Natural killer cell (primary cell): ENCODE results near the gene NPHP4. TPM values are rescaled to one million over a fixed set of nuclear protein-coding genes. Genes with fewer than 3 reads are reported as not detected.

Experiments
- ATAC-seq, 3 donors: fragments of 150-1000 bp in 2 of 3; fragments of 200-7000 bp in 1 of 3; cut with Tn5 transposase; 1 replicate in 1 of 3; 2 replicates in 2 of 3; pipeline ENCODE4 v1.10.0; 2021; ENCODE audit warnings: mild to moderate bottlenecking in 2 of 3, moderate library complexity in 2 of 3
- DNase-seq, 2 donors: peaks; one replicate each; pipeline versions ENCODE4 v3.0.0 to v3.0.0-alpha.2; 2013 to 2021; ENCODE audit warnings: mixed read lengths in 1 of 2
- H3K27ac ChIP-seq: one replicate; pipeline ENCODE4 v1.5.1; 2013; ENCODE audit warnings: mild to moderate bottlenecking, low read length
- H3K27me3 ChIP-seq: one replicate; pipeline ENCODE4 v1.6.1; 2013; ENCODE audit warnings: low read length; ENCODE audit not compliant: control insufficient read depth, insufficient read depth
- H3K36me3 ChIP-seq: one replicate; pipeline ENCODE4 v1.6.1; 2013; ENCODE audit warnings: low read length; ENCODE audit not compliant: control insufficient read depth, insufficient read depth
- H3K4me1 ChIP-seq: one replicate; pipeline ENCODE4 v1.6.1; 2013; ENCODE audit warnings: low read length; ENCODE audit not compliant: control insufficient read depth, insufficient read depth
- H3K4me3 ChIP-seq: one replicate; pipeline ENCODE4 v1.5.1; 2013; ENCODE audit warnings: low read length
- H3K9me3 ChIP-seq: one replicate; pipeline ENCODE4 v1.6.1; 2013; ENCODE audit warnings: low read length; ENCODE audit not compliant: control insufficient read depth, insufficient read depth
- H3K27ac Mint-ChIP-seq, 2 donors: one replicate each; pipeline ENCODE4 v1.8.0; 2022; ENCODE audit warnings: mild to moderate bottlenecking in 2 of 2, mixed read lengths in 2 of 2, moderate library complexity in 1 of 2
- H3K27me3 Mint-ChIP-seq, 2 donors: one replicate each; pipeline ENCODE4 v1.8.0; 2022; ENCODE audit warnings: low read depth in 2 of 2, mixed read lengths in 2 of 2
- H3K36me3 Mint-ChIP-seq: one replicate; pipeline ENCODE4 v1.8.0; 2022; ENCODE audit warnings: mixed read lengths
- H3K4me1 Mint-ChIP-seq, 2 donors: one replicate each; pipeline ENCODE4 v1.8.0; 2022; ENCODE audit warnings: mixed read lengths in 2 of 2
- H3K4me3 Mint-ChIP-seq: one replicate; pipeline ENCODE4 v1.8.0; 2022; ENCODE audit warnings: mild to moderate bottlenecking, moderate library complexity, mixed read lengths
- H3K9me3 Mint-ChIP-seq, 2 donors: one replicate each; pipeline ENCODE4 v1.8.0; 2022; ENCODE audit warnings: mixed read lengths in 2 of 2
- CTCF ChIP-seq: fragments of 200-600 bp; IDR thresholded peaks from one replicate; pipeline ENCODE4 v1.8.0; 2022; ENCODE audit warnings: antibody characterized with exemption
- WGBS: methylation state at CpG from one replicate; pipeline ENCODE4 v1.1.7; 2013; ENCODE audit warnings: missing lambda C conversion rate; ENCODE audit not compliant: insufficient coverage; 5-methylcytosine and 5-hydroxymethylcytosine counted together
- intact Hi-C: fragments of 100-400 bp; cut with micrococcal nuclease; formaldehyde crosslinking; loops from one replicate; pipeline ENCODE4 v1.14.2; 2022
- total RNA-seq, 4 donors: library from RNA; stranded (reverse); fragments of 120-200 nt in 1 of 4; gene quantifications; one replicate each; pipeline versions ENCODE4 v1.2.3 to v1.2.4, GENCODE V29; 2013 to 2022

NPHP4 gene
- total RNA-seq, 3 donors from 2014 or later (not counting 1 experiment from before 2014, with no cell fraction given), result 6.3 to 14.7 (median 10.1) TPM

- Mint-ChIP-seq H3K4me1 (no peaks in the 10 kb centered on the region), H3K27me3 (peaks cover 3 to 4% of the 10 kb centered on the region in 2 donors), H3K4me3 (no peak overlapping the region), H3K27ac (no peak overlapping the region), H3K36me3 (no peaks in the 10 kb centered on the region), H3K9me3 (no peaks in the 10 kb centered on the region)
- Histone ChIP-seq H3K27ac (no peak overlapping the region), H3K27me3 (no peaks in the 10 kb centered on the region), H3K9me3 (no peaks in the 10 kb centered on the region), H3K4me1 (no peaks in the 10 kb centered on the region), H3K4me3 (no peak overlapping the region), H3K36me3 (no peaks in the 10 kb centered on the region)
- intact Hi-C loops, result no loop called here
- TF ChIP-seq CTCF, result no peak
- ATAC-seq (no peak), DNase-seq (no peak)
- WGBS, result 78% methylated on average over 14 of the region's 14 CpGs
Observed at GRCh38 chr1:5844442-5844841, 147.8 kb downstream of the NPHP4 start.

GRCh38 chr1:5843521-5844096 lies 148.6 kb downstream of the NPHP4 start:
- ATAC-seq, result no peak
- Mint-ChIP-seq H3K36me3 (no peaks in the 10 kb centered on the region), H3K9me3 (no peaks in the 10 kb centered on the region), H3K27ac (no peak overlapping the region), H3K27me3 (peaks cover 4 to 6% of the 10 kb centered on the region in 2 donors), H3K4me1 (no peaks in the 10 kb centered on the region), H3K4me3 (no peak overlapping the region)
- Histone ChIP-seq H3K27me3 (no peaks in the 10 kb centered on the region), H3K4me3 (no peak overlapping the region), H3K27ac (no peak overlapping the region), H3K9me3 (no peaks in the 10 kb centered on the region), H3K36me3 (no peaks in the 10 kb centered on the region), H3K4me1 (no peaks in the 10 kb centered on the region)
- 71% methylated on average over 13 of the region's 13 CpGs for WGBS
- no peak for DNase-seq
- TF ChIP-seq CTCF, result no peak
- intact Hi-C loops, result no loop called here

- no peak overlapping the region for H3K4me3 Mint-ChIP-seq
- Histone ChIP-seq H3K27me3 (no peaks in the 10 kb centered on the region), H3K4me1 (no peaks in the 10 kb centered on the region), H3K36me3 (no peaks in the 10 kb centered on the region), H3K27ac (no peak overlapping the region), H3K4me3 (no peak overlapping the region), H3K9me3 (no peaks in the 10 kb centered on the region)
- intact Hi-C loops, result no loop called here
- no peaks in the 10 kb centered on the region for H3K9me3 Mint-ChIP-seq
- H3K4me1 Mint-ChIP-seq, result no peaks in the 10 kb centered on the region
- H3K27me3 Mint-ChIP-seq, result peaks cover 4 to 6% of the 10 kb centered on the region in 2 donors
- no peak for ATAC-seq
- DNase-seq, result no peak
- no peak for TF ChIP-seq CTCF
- WGBS, result 84% methylated on average over 12 of the region's 13 CpGs
- no peak overlapping the region for H3K27ac Mint-ChIP-seq
- no peaks in the 10 kb centered on the region for H3K36me3 Mint-ChIP-seq
Observed at GRCh38 chr1:5842679-5843078, 149.5 kb downstream of the NPHP4 start.

GRCh38 chr1:5840551-5841001 lies 151.6 kb downstream of the NPHP4 start:
- H3K4me1 ChIP-seq, result no peaks in the 10 kb centered on the region
- H3K27ac ChIP-seq, result no peak overlapping the region
- Mint-ChIP-seq H3K9me3 (no peaks in the 10 kb centered on the region), H3K36me3 (no peaks in the 10 kb centered on the region), H3K4me3 (no peak overlapping the region), H3K4me1 (no peaks in the 10 kb centered on the region), H3K27ac (no peak overlapping the region), H3K27me3 (peaks cover 0 to 6% of the 10 kb centered on the region in 2 donors)
- no peak overlapping the region for H3K4me3 ChIP-seq
- DNase-seq (no peak), ATAC-seq (no peak)
- no peaks in the 10 kb centered on the region for H3K9me3 ChIP-seq
- TF ChIP-seq CTCF, result no peak
- H3K27me3 ChIP-seq, result no peaks in the 10 kb centered on the region
- 86% methylated on average over 16 of the region's 16 CpGs for WGBS
- intact Hi-C loops, result no loop called here
- no peaks in the 10 kb centered on the region for H3K36me3 ChIP-seq
